ENCODE measurements around the gene NIPSNAP2. TPM values are rescaled to one million over a fixed set of nuclear protein-coding genes. Genes with fewer than 3 reads are reported as not detected.
A peak's percentile ranks its signal among the peaks of the same experiment; 100 is the strongest.
"Not testable (repeated sequence)": the region's sequence is repeated elsewhere in the genome, so short reads cannot be mapped to it uniquely, and the experiment has no call there.

NIPSNAP2 gene
- total and polyA plus RNA-seq, 12 donors = 93.8 to 455 (median 341) TPM

- ATAC-seq (no peak), DNase-seq (no peak)
- H3K36me3 ChIP-seq = peaks cover 0 to 34% (median 0%) of the 10 kb centered on the region in 9 donors
- H3K4me1 ChIP-seq = peaks cover 0 to 10% (median 5%) of the 10 kb centered on the region in 9 donors
- no peak overlapping the region for H3K27ac ChIP-seq
- 95 to 96% methylated on average over 9 of the region's 9 CpGs for WGBS, 2 donors
- H3K9me3 ChIP-seq = no peaks in the 10 kb centered on the region
- H3K4me3 ChIP-seq = no peak overlapping the region
- TF ChIP-seq, protein P1, sequence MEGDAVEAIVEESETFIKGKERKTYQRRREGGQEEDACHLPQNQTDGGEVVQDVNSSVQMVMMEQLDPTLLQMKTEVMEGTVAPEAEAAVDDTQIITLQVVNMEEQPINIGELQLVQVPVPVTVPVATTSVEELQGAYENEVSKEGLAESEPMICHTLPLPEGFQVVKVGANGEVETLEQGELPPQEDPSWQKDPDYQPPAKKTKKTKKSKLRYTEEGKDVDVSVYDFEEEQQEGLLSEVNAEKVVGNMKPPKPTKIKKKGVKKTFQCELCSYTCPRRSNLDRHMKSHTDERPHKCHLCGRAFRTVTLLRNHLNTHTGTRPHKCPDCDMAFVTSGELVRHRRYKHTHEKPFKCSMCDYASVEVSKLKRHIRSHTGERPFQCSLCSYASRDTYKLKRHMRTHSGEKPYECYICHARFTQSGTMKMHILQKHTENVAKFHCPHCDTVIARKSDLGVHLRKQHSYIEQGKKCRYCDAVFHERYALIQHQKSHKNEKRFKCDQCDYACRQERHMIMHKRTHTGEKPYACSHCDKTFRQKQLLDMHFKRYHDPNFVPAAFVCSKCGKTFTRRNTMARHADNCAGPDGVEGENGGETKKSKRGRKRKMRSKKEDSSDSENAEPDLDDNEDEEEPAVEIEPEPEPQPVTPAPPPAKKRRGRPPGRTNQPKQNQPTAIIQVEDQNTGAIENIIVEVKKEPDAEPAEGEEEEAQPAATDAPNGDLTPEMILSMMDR (IDR thresholded peaks at IDR 0.05) = no peak
- intact Hi-C loops (cut with DNase I) = no loop called here
- H3K27me3 ChIP-seq = no peaks in the 10 kb centered on the region
These were observed 64.7 kb downstream of the NIPSNAP2 start for GRCh38 chr7:56028942-56029630.

GRCh38 chr7:56030340-56030739 lies 66.0 kb downstream of the NIPSNAP2 start:
- ATAC-seq (no peak), DNase-seq (no peak)
- WGBS, 2 donors = 96 to 97% methylated on average over 8 of the region's 8 CpGs
- Histone ChIP-seq H3K9me3 (no peaks in the 10 kb centered on the region), H3K4me3 (no peak overlapping the region), H3K27me3 (no peaks in the 10 kb centered on the region), H3K36me3 (peaks cover 0 to 34% (median 0%) of the 10 kb centered on the region in 9 donors), H3K27ac (no peak overlapping the region), H3K4me1 (peaks cover 0 to 10% (median 5%) of the 10 kb centered on the region in 9 donors)
- TF ChIP-seq, protein P1 (IDR thresholded peaks at IDR 0.05) = no peak
- intact Hi-C loops (cut with DNase I) = no loop called here

DNA sequence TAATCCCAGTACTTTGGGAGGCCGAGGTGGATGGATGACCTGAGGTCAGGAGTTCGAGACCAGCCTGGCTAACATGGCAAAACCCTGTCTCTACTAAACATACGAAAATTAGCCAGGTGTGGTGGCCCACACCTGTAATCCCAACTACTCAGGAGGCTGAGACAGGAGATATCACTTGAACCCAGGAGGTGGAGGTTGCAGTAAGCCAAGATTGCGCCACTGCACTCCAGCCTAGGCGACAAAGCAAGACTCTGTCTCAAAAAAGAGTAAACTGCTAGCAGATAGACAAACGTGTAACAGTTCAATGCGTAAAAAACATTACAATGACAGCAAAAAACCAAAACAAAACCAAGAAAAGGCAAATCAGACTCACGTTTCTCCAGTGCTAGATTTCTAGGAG lies 67.2 kb downstream of the NIPSNAP2 start:
- H3K27ac ChIP-seq; DNase-seq; intact Hi-C loops (cut with DNase I); H3K27me3 ChIP-seq; H3K4me3 ChIP-seq; H3K4me1 ChIP-seq; H3K9me3 ChIP-seq; ATAC-seq: not testable (repeated sequence)
- peaks cover 0 to 29% (median 0%) of the 10 kb centered on the region in 9 donors for H3K36me3 ChIP-seq
- WGBS, 2 donors = 87 to 92% methylated on average over 8 of the region's 8 CpGs

- DNase-seq; H3K4me1 ChIP-seq; intact Hi-C loops (cut with DNase I); ATAC-seq; H3K4me3 ChIP-seq; H3K27me3 ChIP-seq; H3K27ac ChIP-seq; H3K9me3 ChIP-seq: not testable (repeated sequence)
- H3K36me3 ChIP-seq = peaks cover 0 to 24% (median 0%) of the 10 kb centered on the region in 9 donors
- WGBS, 2 donors = 96 to 98% methylated on average over 7 of the region's 7 CpGs
These were observed 68.2 kb downstream of the NIPSNAP2 start for GRCh38 chr7:56032578-56032977.

DNA sequence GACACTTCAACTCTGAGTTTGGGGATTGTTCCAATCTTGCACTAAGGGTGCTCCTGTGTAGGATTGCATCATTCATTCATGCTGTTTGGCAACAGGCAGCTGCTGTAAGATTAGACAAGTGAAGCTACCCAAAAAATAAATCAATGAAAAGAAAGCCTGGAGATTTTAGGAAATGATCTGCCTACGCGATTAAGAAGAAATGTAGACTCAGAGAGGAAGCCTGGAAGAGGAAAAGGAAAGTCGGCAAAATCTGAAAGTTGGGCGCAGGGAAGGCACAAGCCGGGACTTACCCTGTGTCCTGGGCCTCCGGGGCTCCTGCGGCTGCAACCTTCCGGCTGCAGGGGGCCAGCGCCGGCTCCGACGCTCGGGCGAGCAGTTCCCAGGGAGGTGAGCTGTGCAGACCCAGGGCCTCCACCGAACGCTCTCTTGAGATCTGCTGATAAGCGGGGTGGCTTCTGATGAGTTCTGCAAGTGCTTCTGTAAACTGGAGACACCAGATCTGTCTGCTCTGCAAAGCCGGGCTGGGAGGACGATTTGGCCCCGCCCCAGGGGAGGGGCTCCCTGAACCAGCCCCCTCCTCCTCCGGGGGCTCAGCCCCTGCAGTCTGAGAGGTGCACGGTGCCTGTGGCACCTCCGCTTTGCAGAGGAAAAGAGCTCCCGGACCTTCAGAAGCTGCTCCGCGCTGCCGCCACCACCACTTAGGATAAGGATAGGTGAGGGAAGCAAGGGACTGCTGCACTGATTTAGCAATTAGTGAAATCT lies 69.5 kb downstream of the NIPSNAP2 start:
- H3K27ac ChIP-seq = peak overlapping the region in 5 of 10 donors; percentile 15 to 54 (median 51)
- no peaks in the 10 kb centered on the region for H3K9me3 ChIP-seq
- TF ChIP-seq, protein P1 (IDR thresholded peaks at IDR 0.05) = peak in 7 of 9 donors; percentile 19 to 43 (median 35)
- DNase-seq (peak; percentile 32 to 60), ATAC-seq (peak; percentile 64 to 93 (median 90))
- 1% methylated on average over 27 of the region's 27 CpGs for WGBS, 2 donors
- peaks cover 0 to 10% (median 5%) of the 10 kb centered on the region in 9 donors for H3K4me1 ChIP-seq
- intact Hi-C loops (cut with DNase I) = no loop called here
- peaks cover 0 to 21% (median 0%) of the 10 kb centered on the region in 9 donors for H3K36me3 ChIP-seq
- no peaks in the 10 kb centered on the region for H3K27me3 ChIP-seq
- H3K4me3 ChIP-seq = peak overlapping the region; percentile 54 to 80 (median 67)

All from heart right ventricle (tissue), 16 donors.